ENCODE results near the gene L3MBTL4.

GRCh38 chr18:5967666-5968065 is 447.0 kb downstream of the L3MBTL4 start:
- TF ChIP-seq CTCF (IDR thresholded peaks at IDR 0.05 in 8 of 11, conservative IDR thresholded peaks at IDR 0.05 in 3 of 11) (no peak), POLR2AphosphoS5 (IDR thresholded peaks at IDR 0.05) (no peak), POLR2A (IDR thresholded peaks at IDR 0.05) (no peak)

All from spleen (tissue), 7 donors.